WI38 (cell line): ENCODE data around the gene GNG13.

Experiments used
- H3K4me3 ChIP-seq: 2 replicates; pipeline ENCODE4 v1.5.1; 2011; ENCODE audit warnings: low read depth, mild to moderate bottlenecking, control low read depth, low read length
- CTCF ChIP-seq: IDR thresholded peaks from 2 replicates; pipeline ENCODE4 v1.5.1; 2012; ENCODE audit warnings: low read depth, mild to moderate bottlenecking, control low read depth, low read length

GNG13 gene

GRCh38 chr16:767743-768235 lies 32.7 kb downstream of the GNG13 start:
- no peak overlapping the region for H3K4me3 ChIP-seq

GRCh38 chr16:766820-767640 lies 33.5 kb downstream of the GNG13 start:
- no peak overlapping the region for H3K4me3 ChIP-seq
- TF ChIP-seq CTCF = no peak

More at GRCh38 chr16:767743-768235, 32.7 kb downstream of the GNG13 start:
- TF ChIP-seq CTCF = no peak

- no peak overlapping the region for H3K4me3 ChIP-seq
- no peak for TF ChIP-seq CTCF
Observed at GRCh38 chr16:766008-766819, 34.3 kb downstream of the GNG13 start.

- TF ChIP-seq CTCF = no peak
- no peak overlapping the region for H3K4me3 ChIP-seq
Observed at GRCh38 chr16:765488-765865, 35.1 kb downstream of the GNG13 start.

- H3K4me3 ChIP-seq = no peak overlapping the region
- no peak for TF ChIP-seq CTCF
Observed at GRCh38 chr16:764848-765487, 35.6 kb downstream of the GNG13 start.

GRCh38 chr16:764184-764750 lies 36.3 kb downstream of the GNG13 start:
- no peak for TF ChIP-seq CTCF
- H3K4me3 ChIP-seq = no peak overlapping the region
